HepG2 (cell line): Measurements from ENCODE around the gene ASB8. TPM values are rescaled to one million over a fixed set of nuclear protein-coding genes. Genes with fewer than 3 reads are reported as not detected.

Experiments
- BRF2 ChIP-seq: sonication (generic); formaldehyde crosslinking; IDR thresholded peaks from 2 replicates; pipeline ENCODE4 v1.8.1; 2022; ENCODE audit warnings: mild to moderate bottlenecking, missing genetic modification reagents
- DPF2 ChIP-seq: sonication (generic); formaldehyde crosslinking; IDR thresholded peaks from 2 replicates; pipeline ENCODE4 v1.4.0; 2020; ENCODE audit warnings: mild to moderate bottlenecking, low read depth, missing genetic modification reagents, borderline replicate concordance
- GMEB1 ChIP-seq: sonication (generic); formaldehyde crosslinking; IDR thresholded peaks from 2 replicates; pipeline ENCODE4 v1.5.1; 2020; ENCODE audit warnings: missing genetic modification reagents, mild to moderate bottlenecking, borderline replicate concordance
- HDAC2 ChIP-seq: sonication (generic); formaldehyde crosslinking; IDR thresholded peaks from 2 replicates; pipeline ENCODE4 v1.4.0; 2020; ENCODE audit warnings: missing genetic modification reagents
- KDM1A ChIP-seq: IDR thresholded peaks from 2 replicates; pipeline ENCODE4 v1.6.1; 2016; ENCODE audit warnings: missing compliant biosample characterization
- MAX ChIP-seq: IDR thresholded peaks from 2 replicates; pipeline ENCODE4 v1.6.1; 2012; ENCODE audit warnings: inconsistent platforms
- PHF20 ChIP-seq: sonication (generic); formaldehyde crosslinking; IDR thresholded peaks from 2 replicates; pipeline ENCODE4 v1.5.0; 2020; ENCODE audit warnings: mild to moderate bottlenecking, missing genetic modification reagents
- POGK ChIP-seq: sonication (generic); formaldehyde crosslinking; conservative IDR thresholded peaks from 2 replicates; pipeline ENCODE4 v1.8.0; 2022; ENCODE audit warnings: mild to moderate bottlenecking, moderate library complexity, missing genetic modification reagents
- SALL2 ChIP-seq: sonication (generic); formaldehyde crosslinking; IDR thresholded peaks from 2 replicates; pipeline ENCODE4 v1.8.1; 2023; ENCODE audit warnings: mild to moderate bottlenecking, missing genetic modification reagents, inconsistent platforms
- SMAD3 ChIP-seq: sonication (generic); formaldehyde crosslinking; IDR thresholded peaks from 2 replicates; pipeline ENCODE4 v1.4.0; 2020; ENCODE audit warnings: missing genetic modification reagents
- SNRNP70 ChIP-seq: fragments of 200-400 bp; formaldehyde crosslinking; IDR thresholded peaks from 2 replicates; pipeline ENCODE4 v1.6.1; 2017; ENCODE audit warnings: mild to moderate bottlenecking, low read depth, low read length, moderate library complexity
- THYN1 ChIP-seq: sonication (generic); formaldehyde crosslinking; IDR thresholded peaks from 2 replicates; pipeline ENCODE4 v1.8.1; 2023; ENCODE audit warnings: low read depth, mild to moderate bottlenecking, moderate library complexity, missing genetic modification reagents, borderline replicate concordance
- ZBTB14 ChIP-seq: sonication (generic); formaldehyde crosslinking; IDR thresholded peaks from 2 replicates; pipeline ENCODE4 v1.4.0; 2020; ENCODE audit warnings: missing genetic modification reagents
- ZNF230 ChIP-seq: sonication (generic); formaldehyde crosslinking; IDR thresholded peaks from 2 replicates; pipeline ENCODE4 v1.4.0; 2020; ENCODE audit warnings: mild to moderate bottlenecking, missing genetic modification reagents
- ZNF253 ChIP-seq: sonication (generic); formaldehyde crosslinking; IDR thresholded peaks from 2 replicates; pipeline ENCODE4 v1.8.0; 2022; ENCODE audit warnings: mild to moderate bottlenecking, missing genetic modification reagents, borderline replicate concordance
- ZNF354B ChIP-seq: sonication (generic); formaldehyde crosslinking; IDR thresholded peaks from 2 replicates; pipeline ENCODE4 v1.8.0; 2022; ENCODE audit warnings: mild to moderate bottlenecking, missing genetic modification reagents
- ZNF644 ChIP-seq: IDR thresholded peaks from 2 replicates; pipeline ENCODE4 v1.6.1; 2016; ENCODE audit warnings: low read depth
- ZNF709 ChIP-seq: sonication (generic); formaldehyde crosslinking; IDR thresholded peaks from 2 replicates; pipeline ENCODE4 v1.5.0; 2020; ENCODE audit warnings: mild to moderate bottlenecking, missing genetic modification reagents
- ZNF770 ChIP-seq: sonication (generic); formaldehyde crosslinking; IDR thresholded peaks from 2 replicates; pipeline ENCODE4 v1.5.0; 2020; ENCODE audit warnings: mild to moderate bottlenecking, missing genetic modification reagents
- ZSCAN9 ChIP-seq: IDR thresholded peaks from 2 replicates; pipeline ENCODE4 v1.6.1; 2016; ENCODE audit warnings: borderline replicate concordance
- polyA plus RNA-seq, 8 experiments: library from polyadenylated mRNA; depleted of rRNA in 3 of 8; stranded (reverse) in 7 of 8; unstranded in 1 of 8; fragments of >200 nt; fragmentation: Illumina TruSeq in 4 of 8; extraction: Trizol in 4 of 8; gene quantifications; 2 replicates each; pipeline versions ENCODE4 v1.2.1 to v1.2.3, GENCODE V29; 2011 to 2016; ENCODE audit warnings: low read depth in 4 of 8, missing spikeins in 1 of 8, mixed read lengths in 1 of 8; ENCODE audit not compliant: insufficient read depth in 1 of 8
- total RNA-seq, 5 experiments: library from RNA; depleted of rRNA; stranded (reverse); fragments of >200 nt; fragmentation: Illumina TruSeq; extraction: Trizol; gene quantifications; 2 replicates each; pipeline ENCODE4 v1.2.3, GENCODE V29; 2016; ENCODE audit warnings: low read depth in 1 of 5

Gene ASB8
- total and polyA plus RNA-seq, 2 of the 13 experiments (the other 11 are each of a cell fraction or from before 2014, with no cell fraction given) = 14.0 to 15.5 TPM

GRCh38 chr12:48157018-48157888, at the start of gene ASB8 (continued):
- TF ChIP-seq ZNF644 (CRISPR knock-in tag) (no peak; the same call in 1 of the 2 replicates), ZNF230 (0 out of 2 replicates have a peak, but pooled peaks have one; percentile 61), DPF2 (CRISPR knock-in tag) (no peak), BRF2 (CRISPR knock-in tag) (no peak), PHF20 (peak; percentile 89), ZNF709 (CRISPR knock-in tag) (no peak), SNRNP70 (no peak), THYN1 (CRISPR knock-in tag) (no peak), ZSCAN9 (CRISPR knock-in tag) (no peak), SALL2 (CRISPR knock-in tag) (peak; percentile 46), ZNF354B (CRISPR knock-in tag) (no peak), SMAD3 (CRISPR knock-in tag) (no peak), ZBTB14 (no peak), HDAC2 (CRISPR knock-in tag) (peak; percentile 77), ZNF770 (CRISPR knock-in tag) (no peak), KDM1A (CRISPR knock-in tag) (0 out of 2 replicates have a peak, but pooled peaks have one; percentile 4), ZNF253 (CRISPR knock-in tag) (no peak), POGK (CRISPR knock-in tag) (peak; percentile 57; the same call in 1 of the 2 replicates), GMEB1 (CRISPR knock-in tag) (peak; percentile 43; the same call in 1 of the 2 replicates), MAX (peak; percentile 67)
